ENCODE data around the gene PRR18.
A peak's percentile ranks its signal among the peaks of the same experiment; 100 is the strongest.

GRCh38 chr6:166330612-166331011 is 22.4 kb upstream of the PRR18 start:
- TF ChIP-seq CTCF (IDR thresholded peaks at IDR 0.05; ENCODE audit: control extremely low read depth in 1 of 3, insufficient read depth in 1 of 3, low read depth in 1 of 3, low read length in 3 of 3), result peak; percentile 42 to 74 (median 60)
- peak; percentile 27; the same call in 1 of the 2 replicates for TF ChIP-seq POLR2AphosphoS5 (IDR thresholded peaks at IDR 0.05; ENCODE audit: low read depth, low read length)
- no peak for TF ChIP-seq JUN (IDR thresholded peaks at IDR 0.05; ENCODE audit: low read depth, low read length)
- no peak for TF ChIP-seq USF2 (IDR thresholded peaks at IDR 0.05; ENCODE audit: low read length)
- TF ChIP-seq MAX (IDR thresholded peaks at IDR 0.05), result peak; percentile 18; the same call in 1 of the 2 replicates
- no peak for TF ChIP-seq ATF3 (IDR thresholded peaks at IDR 0.05; ENCODE audit: insufficient read depth, low read depth, low read length)
- no peak for TF ChIP-seq BACH1 (IDR thresholded peaks at IDR 0.05; ENCODE audit: low read length)
- no peak for TF ChIP-seq RXRA (IDR thresholded peaks at IDR 0.05; ENCODE audit: insufficient read depth, low read depth, low read length)
- TF ChIP-seq TAF1 (IDR thresholded peaks at IDR 0.05; ENCODE audit: low read depth, low read length), result peak; percentile 64; the same call in 1 of the 2 replicates
- TF ChIP-seq HDAC2 (IDR thresholded peaks at IDR 0.05; ENCODE audit: borderline replicate concordance in 1 of 2, low read depth in 2 of 2, low read length in 2 of 2), result no peak; a peak in 1 of 4 replicates

Data from H1 (cell line).